Measurements from ENCODE around the gene MAP3K20. TPM values are rescaled to one million over a fixed set of nuclear protein-coding genes. Genes with fewer than 3 reads are reported as not detected.

MAP3K20 gene
- total RNA-seq, 1 donor from 2014 or later = 11.8 TPM

DNA sequence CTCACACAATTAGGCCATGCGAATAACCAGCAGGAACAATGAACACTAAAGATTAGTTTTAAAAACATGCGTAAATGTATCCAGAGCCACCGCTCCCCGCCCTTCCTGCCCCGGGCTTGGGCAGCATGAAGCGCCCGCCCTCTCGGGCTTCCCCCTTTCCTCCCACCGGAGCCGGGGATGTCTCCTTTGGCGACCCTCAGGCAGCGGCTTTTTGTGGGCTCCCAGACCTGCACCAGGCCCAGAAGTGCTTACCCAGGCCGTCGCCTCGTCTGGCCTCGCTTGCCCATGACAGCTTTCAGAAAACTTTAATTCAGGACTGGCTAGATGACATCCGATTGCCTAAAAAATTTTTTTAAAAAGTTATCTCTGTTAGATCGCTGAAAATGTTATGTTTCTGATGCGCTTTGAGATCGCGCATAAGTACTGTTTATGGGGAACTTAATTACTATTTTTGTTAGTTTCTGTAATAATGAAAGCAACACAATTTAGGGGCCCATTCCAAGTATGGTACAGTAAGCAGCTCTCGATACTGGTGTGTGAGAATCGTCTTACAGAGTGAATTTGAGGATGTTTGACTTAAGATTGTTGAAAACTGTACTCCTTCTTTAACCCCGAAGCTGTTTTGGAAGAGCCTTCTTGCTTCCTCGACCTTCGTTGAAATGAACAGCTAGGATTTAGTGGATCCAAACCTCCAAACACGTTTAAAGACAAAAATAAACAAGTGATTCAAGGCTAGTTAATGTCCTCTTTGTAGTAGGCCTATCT, 1.1 kb downstream of the MAP3K20 start:
- H3K27me3 Mint-ChIP-seq (ENCODE audit: unreplicated experiment) = peaks cover 2% of the 10 kb centered on the region
- H3K4me1 Mint-ChIP-seq (ENCODE audit: unreplicated experiment) = peaks cover 10% of the 10 kb centered on the region
- H3K4me3 Mint-ChIP-seq (ENCODE audit: unreplicated experiment) = peak overlapping the region; percentile 92
- H3K36me3 Mint-ChIP-seq (ENCODE audit: low read depth, unreplicated experiment) = no peaks in the 10 kb centered on the region
- TF ChIP-seq, protein P1, sequence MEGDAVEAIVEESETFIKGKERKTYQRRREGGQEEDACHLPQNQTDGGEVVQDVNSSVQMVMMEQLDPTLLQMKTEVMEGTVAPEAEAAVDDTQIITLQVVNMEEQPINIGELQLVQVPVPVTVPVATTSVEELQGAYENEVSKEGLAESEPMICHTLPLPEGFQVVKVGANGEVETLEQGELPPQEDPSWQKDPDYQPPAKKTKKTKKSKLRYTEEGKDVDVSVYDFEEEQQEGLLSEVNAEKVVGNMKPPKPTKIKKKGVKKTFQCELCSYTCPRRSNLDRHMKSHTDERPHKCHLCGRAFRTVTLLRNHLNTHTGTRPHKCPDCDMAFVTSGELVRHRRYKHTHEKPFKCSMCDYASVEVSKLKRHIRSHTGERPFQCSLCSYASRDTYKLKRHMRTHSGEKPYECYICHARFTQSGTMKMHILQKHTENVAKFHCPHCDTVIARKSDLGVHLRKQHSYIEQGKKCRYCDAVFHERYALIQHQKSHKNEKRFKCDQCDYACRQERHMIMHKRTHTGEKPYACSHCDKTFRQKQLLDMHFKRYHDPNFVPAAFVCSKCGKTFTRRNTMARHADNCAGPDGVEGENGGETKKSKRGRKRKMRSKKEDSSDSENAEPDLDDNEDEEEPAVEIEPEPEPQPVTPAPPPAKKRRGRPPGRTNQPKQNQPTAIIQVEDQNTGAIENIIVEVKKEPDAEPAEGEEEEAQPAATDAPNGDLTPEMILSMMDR (IDR thresholded peaks at IDR 0.05; ENCODE audit: unreplicated experiment) = no peak
- DNase-seq (ENCODE audit: low spot score) = peak; percentile 36
- no peaks in the 10 kb centered on the region for H3K9me3 Mint-ChIP-seq (ENCODE audit: unreplicated experiment)
- H3K27ac Mint-ChIP-seq (ENCODE audit: unreplicated experiment) = no peak overlapping the region

DNA sequence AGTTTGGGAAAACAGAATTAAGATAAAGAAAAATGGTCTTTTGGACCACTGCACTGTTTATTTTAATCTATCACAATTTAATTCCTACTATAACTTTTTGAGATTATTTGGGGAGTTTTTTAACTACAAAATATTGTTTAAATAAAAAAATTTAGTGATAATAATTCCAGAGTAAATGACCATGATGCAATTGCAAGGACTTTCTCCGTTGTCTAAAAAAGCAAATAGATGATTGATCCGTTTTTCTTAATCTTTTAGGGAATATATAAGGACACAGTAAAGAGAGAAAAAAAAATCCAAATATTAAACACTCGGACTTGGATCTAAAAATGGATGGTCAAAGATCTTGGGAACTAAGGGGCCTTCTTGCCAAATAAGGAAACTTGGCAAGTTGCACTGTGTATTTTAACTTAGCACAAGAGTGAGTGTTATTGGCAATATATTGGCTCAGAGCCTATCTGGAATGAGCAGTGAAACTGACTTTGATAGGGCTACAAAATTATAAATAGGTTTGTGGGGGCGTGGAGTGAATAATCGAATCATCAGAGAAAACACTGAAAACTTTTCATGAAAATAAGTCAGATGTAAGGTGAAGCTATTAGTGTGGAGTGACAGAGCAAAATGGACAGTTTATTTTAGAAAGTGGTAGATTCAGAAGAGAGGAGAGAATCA, 2.0 kb downstream of the MAP3K20 start:
- no peak for DNase-seq (ENCODE audit: low spot score)
- H3K36me3 Mint-ChIP-seq (ENCODE audit: low read depth, unreplicated experiment) = no peaks in the 10 kb centered on the region
- H3K27me3 Mint-ChIP-seq (ENCODE audit: unreplicated experiment) = peaks cover 3% of the 10 kb centered on the region
- H3K4me3 Mint-ChIP-seq (ENCODE audit: unreplicated experiment) = peak overlapping the region; percentile 92
- peaks cover 10% of the 10 kb centered on the region for H3K4me1 Mint-ChIP-seq (ENCODE audit: unreplicated experiment)
- TF ChIP-seq, protein P1 (IDR thresholded peaks at IDR 0.05; ENCODE audit: unreplicated experiment) = no peak
- no peaks in the 10 kb centered on the region for H3K9me3 Mint-ChIP-seq (ENCODE audit: unreplicated experiment)
- H3K27ac Mint-ChIP-seq (ENCODE audit: unreplicated experiment) = no peak overlapping the region

DNA sequence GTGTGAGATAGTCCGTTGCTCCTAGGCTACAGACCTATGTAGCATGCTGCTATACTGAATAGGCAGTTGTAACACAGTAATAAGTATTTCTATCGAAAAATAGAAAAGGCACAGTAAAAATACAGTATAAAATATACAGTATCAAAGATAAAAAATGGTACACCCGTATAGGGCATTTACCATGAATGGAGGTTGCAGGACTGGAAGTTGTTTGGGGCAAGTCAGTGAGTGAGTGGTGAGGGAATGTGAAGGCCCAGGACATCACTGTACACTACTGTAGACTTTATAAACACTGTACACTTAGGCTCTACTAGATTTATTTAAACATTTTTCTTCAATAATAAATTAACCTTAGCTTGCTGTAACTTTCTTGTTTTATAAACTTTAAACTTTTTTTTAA, 3.5 kb downstream of the MAP3K20 start:
- TF ChIP-seq, protein P1 (IDR thresholded peaks at IDR 0.05; ENCODE audit: unreplicated experiment) = no peak
- no peak for DNase-seq (ENCODE audit: low spot score)
- H3K9me3 Mint-ChIP-seq (ENCODE audit: unreplicated experiment) = no peaks in the 10 kb centered on the region
- H3K27ac Mint-ChIP-seq (ENCODE audit: unreplicated experiment) = no peak overlapping the region
- H3K4me1 Mint-ChIP-seq (ENCODE audit: unreplicated experiment) = peaks cover 10% of the 10 kb centered on the region
- no peaks in the 10 kb centered on the region for H3K36me3 Mint-ChIP-seq (ENCODE audit: low read depth, unreplicated experiment)
- H3K4me3 Mint-ChIP-seq (ENCODE audit: unreplicated experiment) = no peak overlapping the region
- H3K27me3 Mint-ChIP-seq (ENCODE audit: unreplicated experiment) = peaks cover 4% of the 10 kb centered on the region

DNA sequence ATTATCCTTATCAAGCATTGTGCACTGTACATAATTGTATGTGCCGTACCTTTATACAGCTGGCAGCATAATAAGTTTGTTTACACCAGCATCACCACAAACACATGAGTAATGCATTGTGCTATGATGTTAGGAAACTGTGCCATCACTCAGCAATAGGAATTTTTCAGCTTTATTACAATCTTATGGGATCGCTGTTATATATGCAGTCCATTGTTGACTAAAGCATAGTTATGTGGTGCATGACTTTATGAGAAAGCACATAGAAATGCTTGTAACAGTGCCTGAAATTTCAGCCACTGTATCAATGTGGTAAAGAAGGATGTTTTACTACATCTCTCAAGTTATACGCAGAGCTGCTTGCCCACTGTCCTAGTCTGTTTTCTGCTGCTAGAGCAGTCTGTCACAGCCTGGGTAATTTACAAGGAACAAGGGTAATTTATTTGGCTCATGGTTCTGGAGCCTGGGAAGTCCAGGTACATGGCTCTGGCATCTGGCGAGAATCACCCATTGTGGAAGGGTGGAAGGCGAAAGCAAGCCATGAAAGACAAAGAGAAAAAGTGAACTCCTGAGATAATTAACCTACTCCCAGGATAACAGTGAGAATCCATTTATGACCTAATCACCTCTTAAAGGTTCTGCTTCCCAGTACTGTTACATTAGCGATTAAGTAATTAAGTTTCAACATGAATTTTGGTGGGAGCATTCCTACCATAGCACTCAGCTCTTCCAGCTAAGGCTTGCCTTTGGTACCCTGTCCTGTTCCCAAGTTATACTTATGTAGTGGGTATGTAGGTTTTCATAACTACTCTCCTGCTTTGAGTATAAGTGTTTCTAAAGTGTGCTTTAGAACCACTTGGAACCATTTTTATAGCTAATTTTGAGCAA, 4.6 kb downstream of the MAP3K20 start:
- H3K9me3 Mint-ChIP-seq (ENCODE audit: unreplicated experiment) = no peaks in the 10 kb centered on the region
- TF ChIP-seq, protein P1 (IDR thresholded peaks at IDR 0.05; ENCODE audit: unreplicated experiment) = no peak
- H3K4me3 Mint-ChIP-seq (ENCODE audit: unreplicated experiment) = no peak overlapping the region
- H3K4me1 Mint-ChIP-seq (ENCODE audit: unreplicated experiment) = peaks cover 8% of the 10 kb centered on the region
- no peak overlapping the region for H3K27ac Mint-ChIP-seq (ENCODE audit: unreplicated experiment)
- DNase-seq (ENCODE audit: low spot score) = no peak
- H3K36me3 Mint-ChIP-seq (ENCODE audit: low read depth, unreplicated experiment) = no peaks in the 10 kb centered on the region
- peaks cover 4% of the 10 kb centered on the region for H3K27me3 Mint-ChIP-seq (ENCODE audit: unreplicated experiment)
